ENCODE measurements around the gene SLC27A3. TPM values are rescaled to one million over a fixed set of nuclear protein-coding genes. Genes with fewer than 3 reads are reported as not detected.
"Not testable (repeated sequence)": the region's sequence is repeated elsewhere in the genome, so short reads cannot be mapped to it uniquely, and the experiment has no call there.

SLC27A3 gene
- total RNA-seq, 1 donor from 2014 or later, result 10.8 TPM

DNA sequence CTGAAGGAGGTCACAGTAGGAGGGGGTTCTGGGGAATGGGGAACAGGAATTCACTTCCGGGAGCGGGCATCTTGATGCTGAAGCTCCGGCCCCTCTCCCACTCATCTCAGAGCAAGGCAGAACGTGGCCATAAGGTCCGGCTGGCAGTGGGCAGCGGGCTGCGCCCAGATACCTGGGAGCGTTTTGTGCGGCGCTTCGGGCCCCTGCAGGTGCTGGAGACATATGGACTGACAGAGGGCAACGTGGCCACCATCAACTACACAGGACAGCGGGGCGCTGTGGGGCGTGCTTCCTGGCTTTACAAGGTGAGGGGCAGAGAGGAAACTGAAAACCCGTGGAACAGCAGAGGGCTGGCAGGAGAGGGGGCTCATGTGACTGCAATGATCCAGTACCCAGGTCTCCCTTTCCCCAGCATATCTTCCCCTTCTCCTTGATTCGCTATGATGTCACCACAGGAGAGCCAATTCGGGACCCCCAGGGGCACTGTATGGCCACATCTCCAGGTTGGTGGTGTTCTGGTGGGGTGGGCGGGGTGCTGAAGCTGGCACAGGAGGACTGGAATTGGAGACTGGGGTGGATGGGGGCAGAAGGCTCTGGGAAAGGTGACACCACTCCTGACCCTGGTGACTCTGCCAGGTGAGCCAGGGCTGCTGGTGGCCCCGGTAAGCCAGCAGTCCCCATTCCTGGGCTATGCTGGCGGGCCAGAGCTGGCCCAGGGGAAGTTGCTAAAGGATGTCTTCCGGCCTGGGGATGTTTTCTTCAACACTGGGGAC is 3.0 kb downstream of the SLC27A3 start:
- H3K27ac Mint-ChIP-seq, result no peak overlapping the region
- intact Hi-C loops (cut with micrococcal nuclease), result no loop called here

DNA sequence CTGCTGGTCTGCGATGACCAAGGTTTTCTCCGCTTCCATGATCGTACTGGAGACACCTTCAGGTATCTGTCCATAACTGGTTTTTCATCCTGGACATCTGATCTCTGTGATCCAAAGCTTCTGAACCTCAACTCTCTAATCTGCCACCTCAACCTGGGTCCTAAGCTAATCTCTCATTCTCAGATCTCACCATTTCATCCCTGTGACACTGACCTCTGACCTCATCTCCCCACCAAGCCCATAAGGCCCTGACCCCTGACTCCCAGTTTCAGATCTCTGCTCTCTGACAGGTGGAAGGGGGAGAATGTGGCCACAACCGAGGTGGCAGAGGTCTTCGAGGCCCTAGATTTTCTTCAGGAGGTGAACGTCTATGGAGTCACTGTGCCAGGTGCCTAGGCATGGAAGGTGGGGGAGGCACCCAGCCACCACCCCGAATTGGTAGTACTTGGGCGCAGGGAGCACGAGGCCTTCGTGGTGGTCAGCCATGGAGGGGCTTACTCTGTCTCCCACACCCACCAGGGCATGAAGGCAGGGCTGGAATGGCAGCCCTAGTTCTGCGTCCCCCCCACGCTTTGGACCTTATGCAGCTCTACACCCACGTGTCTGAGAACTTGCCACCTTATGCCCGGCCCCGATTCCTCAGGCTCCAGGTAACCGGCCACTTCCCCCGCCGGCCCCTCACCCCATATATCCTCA is 3.8 kb downstream of the SLC27A3 start:
- Mint-ChIP-seq H3K36me3 (ENCODE audit: low read depth) (peaks cover 7% of the 10 kb centered on the region), H3K4me1 (ENCODE audit: low read depth) (peaks cover 18% of the 10 kb centered on the region), H3K9me3 (no peaks in the 10 kb centered on the region), H3K27me3 (ENCODE audit: insufficient read depth) (no peaks in the 10 kb centered on the region), H3K4me3 (no peak overlapping the region), H3K27ac (peak overlapping the region; percentile 35)
- no peak for DNase-seq (ENCODE audit: low spot score)
- intact Hi-C loops (cut with micrococcal nuclease), result no loop called here

More for the DNA sequence above, 3.0 kb downstream of the SLC27A3 start:
- H3K4me3 Mint-ChIP-seq, result no peak overlapping the region
- peaks cover 9% of the 10 kb centered on the region for H3K36me3 Mint-ChIP-seq (ENCODE audit: low read depth)
- no peak for DNase-seq (ENCODE audit: low spot score)
- peaks cover 25% of the 10 kb centered on the region for H3K4me1 Mint-ChIP-seq (ENCODE audit: low read depth)
- no peaks in the 10 kb centered on the region for H3K9me3 Mint-ChIP-seq
- H3K27me3 Mint-ChIP-seq (ENCODE audit: insufficient read depth), result no peaks in the 10 kb centered on the region

DNA sequence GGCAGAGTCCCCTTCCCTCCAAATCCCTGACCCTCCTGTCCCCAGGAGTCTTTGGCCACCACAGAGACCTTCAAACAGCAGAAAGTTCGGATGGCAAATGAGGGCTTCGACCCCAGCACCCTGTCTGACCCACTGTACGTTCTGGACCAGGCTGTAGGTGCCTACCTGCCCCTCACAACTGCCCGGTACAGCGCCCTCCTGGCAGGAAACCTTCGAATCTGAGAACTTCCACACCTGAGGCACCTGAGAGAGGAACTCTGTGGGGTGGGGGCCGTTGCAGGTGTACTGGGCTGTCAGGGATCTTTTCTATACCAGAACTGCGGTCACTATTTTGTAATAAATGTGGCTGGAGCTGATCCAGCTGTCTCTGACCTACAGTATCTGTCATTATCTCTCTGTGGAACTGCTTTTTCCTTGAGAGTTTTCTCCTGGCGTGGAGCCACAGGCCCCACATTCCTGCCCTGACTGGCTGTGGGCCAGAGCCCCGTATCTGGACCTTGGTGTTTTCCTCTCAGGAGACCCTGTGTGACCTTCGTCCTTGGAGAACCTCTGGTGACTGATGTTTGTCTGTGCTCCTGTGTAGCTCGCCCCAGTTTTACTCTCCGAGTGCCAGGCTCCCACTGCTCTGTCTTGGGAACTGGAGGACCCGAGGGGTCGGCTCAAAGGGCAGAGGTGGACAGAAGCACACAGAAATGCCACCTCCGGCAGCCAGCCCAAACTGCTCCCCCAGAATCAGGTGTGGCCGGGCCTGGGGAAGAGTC is 4.8 kb downstream of the SLC27A3 start:
- Mint-ChIP-seq H3K9me3 (no peaks in the 10 kb centered on the region), H3K27ac (no peak overlapping the region), H3K36me3 (ENCODE audit: low read depth) (peaks cover 5% of the 10 kb centered on the region), H3K27me3 (ENCODE audit: insufficient read depth) (no peaks in the 10 kb centered on the region), H3K4me3 (no peak overlapping the region), H3K4me1 (ENCODE audit: low read depth) (peaks cover 8% of the 10 kb centered on the region)
- intact Hi-C loops (cut with micrococcal nuclease), result no loop called here
- no peak for DNase-seq (ENCODE audit: low spot score)

DNA sequence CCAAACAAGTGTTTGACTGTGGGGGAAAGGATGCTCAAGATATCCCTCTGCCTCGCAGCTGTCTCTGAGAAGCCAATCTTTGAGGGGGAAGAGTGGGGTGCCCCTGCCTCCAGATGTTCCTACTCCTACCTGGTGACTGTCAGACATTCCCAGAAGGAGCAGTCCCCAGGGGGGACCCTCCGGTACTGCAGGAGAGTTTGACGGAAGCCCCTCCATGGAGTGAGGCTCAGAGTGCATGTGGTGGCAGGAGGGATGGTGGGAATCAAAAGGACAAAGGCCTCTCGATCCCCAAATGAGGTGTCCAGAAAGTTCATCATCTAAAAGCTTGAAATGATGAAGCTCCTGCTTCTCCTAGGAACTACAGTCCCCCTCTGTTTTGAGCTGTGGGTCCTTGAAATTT is 5.3 kb downstream of the SLC27A3 start:
- Mint-ChIP-seq H3K27me3 (ENCODE audit: insufficient read depth) (no peaks in the 10 kb centered on the region), H3K27ac (no peak overlapping the region), H3K4me3 (no peak overlapping the region), H3K4me1 (ENCODE audit: low read depth) (peaks cover 7% of the 10 kb centered on the region), H3K9me3 (no peaks in the 10 kb centered on the region), H3K36me3 (ENCODE audit: low read depth) (peaks cover 5% of the 10 kb centered on the region)
- DNase-seq (ENCODE audit: low spot score), result no peak
- intact Hi-C loops (cut with micrococcal nuclease), result no loop called here

DNA sequence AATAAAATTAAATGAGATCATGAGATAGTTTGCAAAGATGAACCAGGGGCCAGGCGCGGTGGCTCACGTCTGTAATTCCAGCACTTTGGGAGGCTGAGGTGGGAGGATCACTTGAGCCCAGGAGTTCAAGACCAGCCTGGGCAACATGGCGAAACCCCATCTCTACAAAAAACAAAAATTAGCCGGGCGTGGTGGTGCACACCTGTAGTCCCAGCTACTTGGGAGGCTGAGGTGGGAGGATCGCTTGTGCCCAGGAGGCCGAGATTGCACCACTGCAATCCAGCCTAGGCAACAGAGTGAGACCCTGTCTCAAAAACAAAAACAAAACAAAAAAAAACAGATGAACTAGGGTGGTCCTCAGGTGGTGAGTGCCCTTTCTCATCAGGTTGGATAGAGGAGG is 7.4 kb downstream of the SLC27A3 start:
- H3K4me1 Mint-ChIP-seq (ENCODE audit: low read depth); H3K27me3 Mint-ChIP-seq (ENCODE audit: insufficient read depth); H3K27ac Mint-ChIP-seq; DNase-seq (ENCODE audit: low spot score); H3K36me3 Mint-ChIP-seq (ENCODE audit: low read depth); H3K9me3 Mint-ChIP-seq: not testable (repeated sequence)
- H3K4me3 Mint-ChIP-seq, result peak overlapping the region; percentile 88
- intact Hi-C loops (cut with micrococcal nuclease), result loop anchor here (1.0 to 2.0 kb wide), 7 partner anchors 7 to 400 kb away; partner anchors contain the start of genes CHTOP, CREB3L4, RAB13 and SLC27A3

DNA sequence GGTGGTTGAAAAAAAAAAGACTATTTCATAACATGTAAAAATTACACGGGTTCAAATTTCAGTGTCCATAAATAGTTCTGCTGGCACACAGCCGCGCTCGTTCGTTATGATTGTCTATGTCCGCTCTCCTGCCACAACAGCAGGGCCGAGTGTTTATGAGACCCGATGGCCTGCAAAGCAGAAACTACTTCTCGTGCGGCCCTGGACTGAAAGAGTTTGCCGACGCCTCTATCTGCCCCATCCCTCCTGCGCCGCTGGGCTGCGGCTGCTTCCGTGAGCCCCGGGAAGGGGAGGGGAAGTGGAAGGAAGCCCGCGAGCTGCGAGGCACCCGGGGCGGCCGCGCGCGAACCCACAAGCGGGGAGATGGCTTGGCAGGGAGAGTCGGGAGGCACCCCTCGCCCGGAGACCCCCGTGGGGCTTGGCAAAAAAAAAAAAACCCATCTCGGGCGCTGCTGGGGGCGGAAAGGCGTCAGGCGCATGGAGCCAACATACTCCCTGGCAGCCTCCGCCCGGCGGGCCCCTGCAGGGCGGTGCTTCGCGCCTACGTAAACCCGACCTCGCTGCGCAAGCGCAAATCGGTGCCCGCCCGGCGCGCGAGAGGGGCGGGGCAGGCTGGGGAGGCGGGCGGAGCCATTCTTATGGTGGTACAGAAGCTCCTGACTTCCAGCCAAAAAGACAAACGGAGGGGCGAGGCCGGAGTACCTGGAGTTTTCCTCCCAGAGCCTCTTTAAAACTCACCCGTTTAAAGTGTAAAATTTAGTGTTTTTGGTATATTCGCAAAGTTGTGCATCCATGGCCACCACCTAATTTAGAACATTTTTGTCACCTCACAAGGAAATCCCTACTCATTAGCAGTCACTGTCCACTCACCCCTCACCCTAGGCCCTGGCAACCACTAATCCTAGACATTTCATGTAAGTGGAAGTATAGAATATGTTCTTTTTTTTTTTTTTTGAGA is 8.3 kb downstream of the SLC27A3 start:
- H3K4me1 Mint-ChIP-seq (ENCODE audit: low read depth), result no peaks in the 10 kb centered on the region
- intact Hi-C loops (cut with micrococcal nuclease), result loop anchor here (1.0 to 2.0 kb wide), 7 partner anchors 8 to 399 kb away; partner anchors contain the start of genes CHTOP, CREB3L4, RAB13 and SLC27A3

DNA sequence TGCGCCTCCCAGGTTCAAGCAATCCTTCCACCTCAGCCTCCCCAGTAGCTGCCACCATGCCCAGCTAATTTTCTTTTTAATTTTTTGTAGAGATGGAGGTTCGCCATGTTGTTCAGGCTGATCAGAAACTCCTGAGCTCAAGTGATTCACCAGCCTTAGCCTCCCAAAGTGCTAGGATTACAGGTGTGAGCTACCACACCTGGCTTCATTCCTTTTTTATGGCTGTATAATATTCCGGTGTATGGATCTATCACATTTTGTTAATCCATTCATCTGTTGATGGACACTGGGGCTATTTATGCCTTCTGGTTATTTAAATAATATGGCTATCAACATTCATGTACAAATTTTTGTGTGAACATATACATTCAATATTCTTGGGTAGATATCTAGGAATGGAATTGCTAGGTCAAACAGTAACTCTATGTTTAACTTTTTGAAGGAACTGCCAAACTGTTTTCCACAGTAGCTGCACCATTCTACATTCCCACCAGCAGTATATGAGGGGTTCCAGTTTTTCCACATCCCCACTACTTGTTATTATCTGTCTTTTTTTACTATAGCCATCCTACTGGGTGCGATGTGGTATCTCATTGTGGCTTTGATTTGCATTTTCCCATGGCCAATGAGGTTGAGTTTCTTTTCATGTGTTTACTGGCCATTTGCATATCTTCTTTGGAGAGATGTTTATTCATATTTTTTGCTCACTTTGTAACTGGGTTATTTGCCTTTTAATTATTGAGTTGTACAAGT is 11.0 kb downstream of the SLC27A3 start:
- intact Hi-C loops (cut with micrococcal nuclease), result no loop called here
- Mint-ChIP-seq H3K4me3 (no peak overlapping the region), H3K27me3 (ENCODE audit: insufficient read depth) (peaks cover 16% of the 10 kb centered on the region), H3K27ac (no peak overlapping the region), H3K9me3 (no peaks in the 10 kb centered on the region), H3K36me3 (ENCODE audit: low read depth) (peaks cover 4% of the 10 kb centered on the region), H3K4me1 (ENCODE audit: low read depth) (peaks cover 19% of the 10 kb centered on the region)
- DNase-seq (ENCODE audit: low spot score), result no peak

More for the DNA sequence above, 8.3 kb downstream of the SLC27A3 start:
- H3K36me3 Mint-ChIP-seq (ENCODE audit: low read depth), result peaks cover 4% of the 10 kb centered on the region
- peaks cover 16% of the 10 kb centered on the region for H3K27me3 Mint-ChIP-seq (ENCODE audit: insufficient read depth)
- peak overlapping the region; percentile 92 for H3K27ac Mint-ChIP-seq
- H3K9me3 Mint-ChIP-seq, result no peaks in the 10 kb centered on the region
- DNase-seq (ENCODE audit: low spot score), result peak; percentile 90
- peak overlapping the region; percentile 88 for H3K4me3 Mint-ChIP-seq

DNA sequence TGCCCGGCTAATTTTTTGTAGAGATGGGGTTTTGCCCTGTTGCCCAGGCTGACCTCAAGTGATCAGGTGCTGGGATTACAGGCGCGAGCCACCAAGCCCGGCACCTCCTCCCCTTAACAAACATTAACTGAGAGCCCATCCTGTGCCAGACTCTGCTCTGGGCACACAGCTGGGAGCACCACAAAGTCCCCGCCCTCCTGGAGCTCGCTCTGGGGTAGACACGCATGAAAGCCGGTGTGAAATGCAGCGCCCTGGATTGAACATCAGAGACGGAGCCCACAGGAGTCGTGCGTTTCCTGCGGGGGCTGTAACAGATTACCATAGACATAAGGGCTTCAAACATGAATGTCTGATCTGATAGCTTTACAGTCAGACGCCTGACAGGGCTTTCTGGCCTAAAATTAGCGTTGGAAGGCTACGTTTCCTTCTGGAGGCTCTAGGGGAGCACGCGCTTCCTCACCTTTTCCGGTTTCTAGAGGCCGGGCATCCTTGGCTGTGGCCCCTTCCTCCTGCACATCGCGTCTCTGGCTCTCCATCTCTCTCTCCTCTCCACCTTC is 14.3 kb downstream of the SLC27A3 start:
- Mint-ChIP-seq H3K9me3 (no peaks in the 10 kb centered on the region), H3K36me3 (ENCODE audit: low read depth) (peaks cover 3% of the 10 kb centered on the region), H3K4me3 (no peak overlapping the region), H3K27me3 (ENCODE audit: insufficient read depth) (peaks cover 16% of the 10 kb centered on the region), H3K27ac (peak overlapping the region; percentile 69), H3K4me1 (ENCODE audit: low read depth) (peaks cover 29% of the 10 kb centered on the region)
- no peak for DNase-seq (ENCODE audit: low spot score)
- intact Hi-C loops (cut with micrococcal nuclease), result loop anchor here (2.0 to 10.0 kb wide), 4 partner anchors 13 to 483 kb away; partner anchors contain the start of genes HAX1 and NUP210L

DNA sequence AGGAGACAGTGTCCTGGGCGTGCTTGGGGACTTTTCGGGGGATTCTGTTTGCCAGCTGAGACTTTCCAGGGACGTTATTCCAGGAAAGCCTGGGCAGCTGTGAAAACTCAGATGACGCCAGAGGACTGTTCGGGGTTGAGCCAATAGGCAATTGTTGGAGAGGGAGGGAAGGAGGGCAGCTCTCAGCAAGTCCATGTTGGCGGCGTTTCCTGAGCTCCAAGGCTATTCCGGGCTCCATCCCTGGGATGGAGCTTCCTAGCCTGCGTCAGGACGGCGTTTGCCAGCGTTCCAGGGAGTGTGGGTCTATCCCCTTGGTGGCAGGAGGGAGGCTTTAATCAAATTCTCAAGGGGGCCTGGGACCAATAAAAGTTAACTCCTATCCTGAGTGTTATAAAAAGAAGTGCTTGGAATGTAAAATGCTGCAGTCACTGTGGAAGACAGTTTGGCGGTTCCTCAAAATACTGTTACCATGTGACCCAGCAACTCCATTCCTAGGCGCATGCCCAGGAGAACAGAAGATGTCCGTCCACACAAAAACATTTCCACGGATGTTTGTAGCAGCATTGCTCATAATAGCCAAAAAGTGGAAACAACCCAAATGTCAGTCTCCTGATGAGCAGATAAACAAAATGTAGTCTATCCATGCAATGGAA is 15.2 kb downstream of the SLC27A3 start:
- peak overlapping the region; percentile 5 for H3K4me3 Mint-ChIP-seq
- no peak for DNase-seq (ENCODE audit: low spot score)
- peaks cover 16% of the 10 kb centered on the region for H3K27me3 Mint-ChIP-seq (ENCODE audit: insufficient read depth)
- H3K9me3 Mint-ChIP-seq, result no peaks in the 10 kb centered on the region
- intact Hi-C loops (cut with micrococcal nuclease), result loop anchor here (2.0 to 10.0 kb wide), 4 partner anchors 14 to 482 kb away; partner anchors contain the start of genes HAX1 and NUP210L
- peaks cover 3% of the 10 kb centered on the region for H3K36me3 Mint-ChIP-seq (ENCODE audit: low read depth)
- H3K27ac Mint-ChIP-seq, result peak overlapping the region; percentile 69
- peaks cover 32% of the 10 kb centered on the region for H3K4me1 Mint-ChIP-seq (ENCODE audit: low read depth)

DNA sequence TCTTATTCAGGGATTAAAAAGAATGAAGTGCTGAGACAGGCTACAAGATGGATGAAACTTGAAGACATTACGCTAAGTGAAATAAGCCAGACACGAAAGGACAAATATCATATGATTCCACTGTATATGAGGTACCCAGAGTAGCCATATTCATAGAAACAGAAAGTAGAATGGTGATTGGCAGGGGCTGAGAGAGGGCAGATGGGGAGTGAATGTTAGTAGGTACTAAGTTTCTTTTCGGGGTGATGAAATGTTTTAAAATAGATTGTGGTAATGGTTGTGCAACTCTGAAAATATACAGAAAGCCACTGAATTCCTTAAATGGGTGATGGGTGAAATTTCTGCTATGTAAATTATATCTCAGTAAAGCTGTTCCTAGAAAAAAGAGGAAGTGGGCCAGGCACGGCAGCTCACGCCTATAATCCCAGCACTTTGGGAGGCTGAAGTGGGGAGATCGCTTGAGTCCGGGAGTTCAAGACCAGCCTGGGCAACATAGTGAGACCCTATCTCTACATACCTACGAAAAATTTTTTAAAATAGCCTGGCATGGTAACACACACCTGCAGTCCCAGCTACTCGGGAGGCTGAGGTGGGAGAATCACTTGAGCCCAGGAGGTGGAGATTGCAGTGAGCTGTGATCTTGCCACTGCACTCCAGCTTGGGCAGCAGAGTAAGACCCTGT is 15.9 kb downstream of the SLC27A3 start:
- H3K4me3 Mint-ChIP-seq, result peak overlapping the region; percentile 5
- peak; percentile 19 for DNase-seq (ENCODE audit: low spot score)
- peaks cover 32% of the 10 kb centered on the region for H3K4me1 Mint-ChIP-seq (ENCODE audit: low read depth)
- intact Hi-C loops (cut with micrococcal nuclease), result loop anchor here (2.0 to 10.0 kb wide), 4 partner anchors 14 to 481 kb away; partner anchors contain the start of genes HAX1 and NUP210L
- H3K27me3 Mint-ChIP-seq (ENCODE audit: insufficient read depth), result peaks cover 16% of the 10 kb centered on the region
- peak overlapping the region; percentile 69 for H3K27ac Mint-ChIP-seq
- peaks cover 3% of the 10 kb centered on the region for H3K36me3 Mint-ChIP-seq (ENCODE audit: low read depth)
- no peaks in the 10 kb centered on the region for H3K9me3 Mint-ChIP-seq

Measured in activated T-helper 1 cell treated with anti-CD3 and anti-CD28 coated beads, Interleukin-12 subunit alpha, Interleukin-12 subunit beta, Interleukin-2, Interleukin-4 antibody, amounts not matched to agents 30 ng/mL and 10 ng/mL and 1 ng/mL, durations not matched to agents 14 hours and 24 hours and 36 hours (primary cell).